ENCODE measurements around the gene TASP1.

The TASP1 gene

GRCh38 chr20:13403453-13403852, 235.3 kb downstream of the TASP1 start:
- DNase-seq (ENCODE audit: low spot score): no peak
- TF ChIP-seq CTCF (IDR thresholded peaks at IDR 0.05; ENCODE audit: extremely low read depth, missing control alignments): no peak

GRCh38 chr20:13402986-13403385, 235.7 kb downstream of the TASP1 start:
- no peak for DNase-seq (ENCODE audit: low spot score)
- TF ChIP-seq CTCF (IDR thresholded peaks at IDR 0.05; ENCODE audit: extremely low read depth, missing control alignments): no peak

- DNase-seq (ENCODE audit: low spot score): no peak
- no peak for TF ChIP-seq CTCF (IDR thresholded peaks at IDR 0.05; ENCODE audit: extremely low read depth, missing control alignments)
Measured at GRCh38 chr20:13402171-13402760, 236.5 kb downstream of the TASP1 start.

GRCh38 chr20:13401596-13401995, 237.1 kb downstream of the TASP1 start:
- no peak for TF ChIP-seq CTCF (IDR thresholded peaks at IDR 0.05; ENCODE audit: extremely low read depth, missing control alignments)
- no peak for DNase-seq (ENCODE audit: low spot score)

- no peak for DNase-seq (ENCODE audit: low spot score)
- no peak for TF ChIP-seq CTCF (IDR thresholded peaks at IDR 0.05; ENCODE audit: extremely low read depth, missing control alignments)
Measured at GRCh38 chr20:13400453-13400852, 238.3 kb downstream of the TASP1 start.

- no peak for TF ChIP-seq CTCF (IDR thresholded peaks at IDR 0.05; ENCODE audit: extremely low read depth, missing control alignments)
- DNase-seq (ENCODE audit: low spot score): no peak
Measured at GRCh38 chr20:13397300-13397724, 241.4 kb downstream of the TASP1 start.

- no peak for TF ChIP-seq CTCF (IDR thresholded peaks at IDR 0.05; ENCODE audit: extremely low read depth, missing control alignments)
Measured at GRCh38 chr20:13396826-13397225, 241.9 kb downstream of the TASP1 start.

More at GRCh38 chr20:13396826-13397225, 241.9 kb downstream of the TASP1 start:
- no peak for DNase-seq (ENCODE audit: low spot score)

Measured in GM20000 (cell line).